WERI-Rb-1 (cell line): ENCODE data around the gene RNF151.
"Not testable (repeated sequence)": the region's sequence is repeated elsewhere in the genome, so short reads cannot be mapped to it uniquely, and the experiment has no call there.

Experiments used
- DNase-seq: peaks from one replicate; pipeline ENCODE4 v3.0.0-alpha.2; 2020
- H3K27ac ChIP-seq: fragments of 250-450 bp; sonication (Bioruptor Pico); 2 replicates; pipeline ENCODE4 v1.5.1; 2020; ENCODE audit warnings: mild to moderate bottlenecking, moderate library complexity
- H3K27me3 ChIP-seq: fragments of 250-450 bp; sonication (Bioruptor Pico); 2 replicates; pipeline ENCODE4 v1.5.1; 2021; ENCODE audit warnings: mild to moderate bottlenecking, low read depth, moderate library complexity; ENCODE audit not compliant: insufficient read depth, severe bottlenecking
- H3K36me3 ChIP-seq: fragments of 250-450 bp; sonication (Bioruptor Pico); 2 replicates; pipeline ENCODE4 v1.5.1; 2020; ENCODE audit warnings: mild to moderate bottlenecking, moderate library complexity
- H3K4me3 ChIP-seq: 2 replicates; pipeline ENCODE4 v1.5.1; 2011; ENCODE audit warnings: low read depth, mild to moderate bottlenecking, control low read depth, low read length
- H3K9me3 ChIP-seq: fragments of 250-450 bp; sonication (Bioruptor Pico); 2 replicates; pipeline ENCODE4 v1.5.1; 2021; ENCODE audit warnings: mild to moderate bottlenecking, moderate library complexity; ENCODE audit not compliant: severe bottlenecking
- TF ChIP-seq, protein P1 (sequence below): IDR thresholded peaks from 2 replicates; pipeline ENCODE4 v1.5.1; 2011; ENCODE audit warnings: low read depth, mild to moderate bottlenecking, control low read depth, inconsistent platforms, low read length

The RNF151 gene, protein sequence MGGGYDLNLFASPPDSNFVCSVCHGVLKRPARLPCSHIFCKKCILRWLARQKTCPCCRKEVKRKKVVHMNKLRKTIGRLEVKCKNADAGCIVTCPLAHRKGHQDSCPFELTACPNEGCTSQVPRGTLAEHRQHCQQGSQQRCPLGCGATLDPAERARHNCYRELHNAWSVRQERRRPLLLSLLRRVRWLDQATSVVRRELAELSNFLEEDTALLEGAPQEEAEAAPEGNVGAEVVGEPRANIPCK

DNA sequence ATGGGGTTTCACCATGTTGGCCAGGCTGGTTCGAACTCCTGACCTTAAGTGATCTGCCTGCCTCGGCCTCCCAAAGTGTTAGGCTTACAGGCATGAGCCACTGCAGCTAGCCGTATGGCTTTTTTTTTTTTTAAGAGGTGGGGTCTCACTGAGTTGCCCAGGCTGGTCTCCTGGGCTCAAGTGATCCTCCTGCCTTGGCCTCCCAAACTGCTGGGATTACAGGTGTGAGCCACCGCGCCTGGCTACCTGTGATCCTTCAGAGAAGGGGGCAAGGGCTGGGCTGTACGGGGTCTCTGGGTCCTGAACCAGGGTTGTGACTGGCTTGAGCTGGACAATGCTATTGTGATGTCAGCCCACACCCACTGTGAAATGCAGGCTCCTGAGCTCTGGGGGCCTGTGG, at the start of gene RNF151:
Gene RNF151 (plus strand): TSS at position 397 of the 400 bp plus-strand sequence. CDS start 26 bp downstream, outside the sequence.
- TF ChIP-seq, protein P1, sequence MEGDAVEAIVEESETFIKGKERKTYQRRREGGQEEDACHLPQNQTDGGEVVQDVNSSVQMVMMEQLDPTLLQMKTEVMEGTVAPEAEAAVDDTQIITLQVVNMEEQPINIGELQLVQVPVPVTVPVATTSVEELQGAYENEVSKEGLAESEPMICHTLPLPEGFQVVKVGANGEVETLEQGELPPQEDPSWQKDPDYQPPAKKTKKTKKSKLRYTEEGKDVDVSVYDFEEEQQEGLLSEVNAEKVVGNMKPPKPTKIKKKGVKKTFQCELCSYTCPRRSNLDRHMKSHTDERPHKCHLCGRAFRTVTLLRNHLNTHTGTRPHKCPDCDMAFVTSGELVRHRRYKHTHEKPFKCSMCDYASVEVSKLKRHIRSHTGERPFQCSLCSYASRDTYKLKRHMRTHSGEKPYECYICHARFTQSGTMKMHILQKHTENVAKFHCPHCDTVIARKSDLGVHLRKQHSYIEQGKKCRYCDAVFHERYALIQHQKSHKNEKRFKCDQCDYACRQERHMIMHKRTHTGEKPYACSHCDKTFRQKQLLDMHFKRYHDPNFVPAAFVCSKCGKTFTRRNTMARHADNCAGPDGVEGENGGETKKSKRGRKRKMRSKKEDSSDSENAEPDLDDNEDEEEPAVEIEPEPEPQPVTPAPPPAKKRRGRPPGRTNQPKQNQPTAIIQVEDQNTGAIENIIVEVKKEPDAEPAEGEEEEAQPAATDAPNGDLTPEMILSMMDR = no peak
- peak within 1 kb of the TSS; percentile 92; the same call in 1 of the 2 replicates for H3K27ac ChIP-seq

DNA sequence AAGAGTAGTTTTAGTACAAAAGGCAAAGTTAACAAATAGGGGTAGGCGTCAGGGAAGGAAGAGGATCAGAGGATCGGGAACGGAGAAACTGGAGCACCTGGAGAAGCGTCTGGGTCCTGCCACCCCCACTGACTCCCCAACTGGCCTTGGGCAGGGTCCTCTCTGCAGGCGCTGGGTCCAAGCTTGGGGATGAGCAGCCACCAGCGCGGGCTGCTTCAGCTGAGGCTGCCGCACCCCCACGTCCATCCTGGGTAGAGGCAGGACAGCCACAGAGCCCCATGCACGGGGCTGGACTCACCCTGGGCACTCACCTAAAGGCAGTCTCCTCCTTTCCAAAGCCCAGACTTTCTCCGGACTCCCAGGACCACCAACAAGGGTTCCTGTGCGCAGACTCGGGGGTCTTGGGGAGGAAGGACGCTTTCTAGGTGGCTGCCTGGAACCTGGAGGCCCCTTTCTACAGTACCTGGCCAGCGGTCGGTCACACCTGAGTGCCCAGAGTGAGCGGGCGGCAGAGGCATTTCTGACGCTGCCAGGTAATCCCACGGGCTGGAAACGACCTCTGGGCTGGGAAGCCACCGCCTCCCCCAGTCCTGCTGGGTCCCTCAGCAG, 49.5 kb upstream of the RNF151 start:
- TF ChIP-seq, protein P1 = no peak
- H3K27ac ChIP-seq = no peak overlapping the region
- H3K9me3 ChIP-seq = no peaks in the 10 kb centered on the region
- no peaks in the 10 kb centered on the region for H3K36me3 ChIP-seq
- no peak overlapping the region; the same call in 1 of the 2 replicates for H3K4me3 ChIP-seq
- DNase-seq = no peak
- peaks cover 40% of the 10 kb centered on the region for H3K27me3 ChIP-seq

More for the DNA sequence above, at the start of gene RNF151:
- H3K27me3 ChIP-seq = no peaks in the 10 kb centered on the region
- H3K4me3 ChIP-seq = peak within 1 kb of the TSS; percentile 82
- no peak for DNase-seq
- peaks cover 34% of the 10 kb centered on the region for H3K36me3 ChIP-seq
- H3K9me3 ChIP-seq = no peaks in the 10 kb centered on the region

DNA sequence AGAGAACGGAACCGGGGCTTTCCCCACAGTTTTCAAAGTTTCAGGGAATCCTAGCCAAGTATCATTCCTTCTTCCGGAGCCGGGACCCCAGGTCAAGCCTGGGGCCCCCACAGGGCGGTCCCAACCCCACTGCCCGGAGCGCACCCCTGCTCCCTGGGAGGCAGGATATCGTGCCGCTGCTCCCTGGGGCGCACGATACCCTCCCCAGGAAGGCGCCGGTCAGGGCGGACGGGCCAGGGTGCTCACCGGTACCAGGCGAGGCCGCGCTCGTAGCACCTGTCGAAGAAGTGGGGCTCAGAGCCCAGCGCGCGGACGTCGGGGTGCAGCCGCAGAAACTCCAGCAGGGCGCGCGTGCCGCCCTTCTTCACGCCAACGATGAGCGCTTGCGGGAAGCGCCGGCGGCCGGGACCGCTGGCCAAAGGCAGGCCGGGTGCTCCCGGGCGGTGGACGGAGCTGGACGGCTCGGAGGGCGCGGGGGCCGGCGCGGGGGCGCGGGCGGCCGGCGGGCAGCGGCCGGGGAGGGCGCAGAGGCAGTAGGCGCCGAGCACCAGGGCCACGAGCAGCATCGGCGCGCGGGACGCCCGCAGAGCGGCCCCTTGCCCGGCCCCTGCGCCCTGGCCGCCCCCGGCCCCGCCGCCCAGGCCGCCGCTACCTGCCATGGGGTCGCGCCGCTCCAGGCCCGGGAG, 48.8 kb upstream of the RNF151 start:
- Histone ChIP-seq H3K4me3 (peak overlapping the region; percentile 19), H3K27ac (no peak overlapping the region), H3K36me3 (no peaks in the 10 kb centered on the region), H3K27me3 (peaks cover 40% of the 10 kb centered on the region), H3K9me3 (no peaks in the 10 kb centered on the region)
- DNase-seq = no peak
- TF ChIP-seq, protein P1 = no peak

DNA sequence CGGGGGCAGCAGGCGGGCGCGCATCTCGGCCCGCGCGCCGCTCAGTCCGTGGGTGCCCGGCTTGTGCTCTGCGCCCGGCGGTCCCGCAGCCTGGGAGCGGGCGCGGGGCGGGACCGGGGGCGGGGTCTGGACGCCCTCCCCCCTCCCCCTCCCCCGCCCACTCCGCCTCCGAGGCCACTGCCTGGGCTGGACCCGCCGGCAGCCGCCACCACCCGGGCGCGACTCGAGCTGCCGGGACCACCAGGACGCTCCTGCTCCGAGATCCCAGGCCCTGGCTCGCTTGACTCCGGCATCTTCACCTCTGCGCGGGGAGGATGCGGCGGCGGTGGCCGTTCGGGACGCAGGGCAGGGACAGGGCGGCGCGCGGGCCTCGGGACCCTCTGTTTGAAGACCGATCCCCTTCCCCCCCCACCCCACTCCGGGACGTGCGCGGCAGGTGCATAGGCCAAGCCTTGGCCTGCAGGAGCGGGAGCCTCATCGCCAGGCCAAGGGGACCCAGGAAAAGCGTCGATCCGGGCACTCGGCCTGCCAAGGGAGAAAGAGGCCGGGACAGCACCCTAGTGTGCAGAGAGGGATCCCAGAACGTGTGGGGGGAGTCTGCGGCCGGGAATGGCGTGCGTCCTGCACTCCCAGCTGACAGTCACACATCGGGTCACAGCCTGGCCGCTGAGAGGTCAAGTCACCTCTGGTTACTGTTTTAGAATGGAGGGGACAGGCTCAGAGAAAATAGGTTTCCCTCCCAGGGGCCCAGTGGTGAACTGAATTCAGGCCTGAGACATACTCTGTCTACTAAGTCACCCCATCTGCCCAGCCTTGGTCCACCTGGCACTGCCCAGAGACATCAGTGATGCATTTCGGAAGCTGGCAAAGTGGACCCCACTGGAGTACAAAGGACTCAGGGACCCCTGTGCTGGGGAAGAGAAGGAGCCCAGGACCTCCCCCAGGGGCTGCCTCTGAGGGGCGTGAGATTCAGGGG, 48.0 kb upstream of the RNF151 start, which contains the start of gene HS3ST6:
Gene HS3ST6 (minus strand): TSS at position 65 of the 976 bp plus-strand sequence. CDS start 92 bp downstream, outside the sequence.
- H3K27me3 ChIP-seq = peaks cover 40% of the 10 kb centered on the region
- no peaks in the 10 kb centered on the region for H3K9me3 ChIP-seq
- no peaks in the 10 kb centered on the region for H3K36me3 ChIP-seq
- H3K4me3 ChIP-seq = peak within 1 kb of the TSS; percentile 23
- TF ChIP-seq, protein P1 = no peak
- H3K27ac ChIP-seq = no peak within 1 kb of the TSS
- no peak for DNase-seq

DNA sequence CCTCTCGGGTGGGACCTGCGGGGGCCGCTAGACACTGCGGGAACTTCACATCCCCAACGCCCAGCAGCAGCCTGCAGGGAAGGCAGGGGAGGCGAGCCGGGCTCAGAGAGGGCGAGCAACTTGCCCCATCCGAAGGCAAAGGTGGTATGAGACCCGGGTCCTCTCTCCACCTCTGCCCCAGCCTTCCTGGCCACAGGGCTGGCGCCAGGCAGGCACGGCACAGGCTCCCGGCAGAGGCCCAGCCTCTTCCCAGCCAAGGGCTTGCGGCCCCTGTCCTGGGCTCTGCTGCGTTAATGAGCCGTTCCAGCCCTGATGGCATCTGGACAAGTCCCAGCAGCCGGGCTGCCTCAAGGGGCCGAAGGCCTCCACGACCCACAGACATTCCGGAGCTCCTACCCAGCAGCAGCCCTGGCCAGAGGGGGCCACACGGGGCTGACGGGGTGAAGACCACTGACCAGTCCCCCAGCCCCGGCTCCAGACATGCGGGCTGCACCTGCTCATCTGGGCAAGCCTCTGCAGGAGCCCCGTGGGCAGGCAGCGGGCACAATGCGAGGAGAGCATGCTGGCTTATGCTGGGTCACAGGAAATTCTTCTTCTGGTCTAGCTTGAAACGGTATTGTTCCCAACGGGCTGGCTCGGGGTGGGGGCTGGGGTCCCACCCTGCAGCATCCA, 47.2 kb upstream of the RNF151 start:
- no peak overlapping the region for H3K4me3 ChIP-seq
- peaks cover 40% of the 10 kb centered on the region for H3K27me3 ChIP-seq
- H3K36me3 ChIP-seq = no peaks in the 10 kb centered on the region
- no peaks in the 10 kb centered on the region for H3K9me3 ChIP-seq
- TF ChIP-seq, protein P1 = no peak
- DNase-seq = no peak
- H3K27ac ChIP-seq = no peak overlapping the region

DNA sequence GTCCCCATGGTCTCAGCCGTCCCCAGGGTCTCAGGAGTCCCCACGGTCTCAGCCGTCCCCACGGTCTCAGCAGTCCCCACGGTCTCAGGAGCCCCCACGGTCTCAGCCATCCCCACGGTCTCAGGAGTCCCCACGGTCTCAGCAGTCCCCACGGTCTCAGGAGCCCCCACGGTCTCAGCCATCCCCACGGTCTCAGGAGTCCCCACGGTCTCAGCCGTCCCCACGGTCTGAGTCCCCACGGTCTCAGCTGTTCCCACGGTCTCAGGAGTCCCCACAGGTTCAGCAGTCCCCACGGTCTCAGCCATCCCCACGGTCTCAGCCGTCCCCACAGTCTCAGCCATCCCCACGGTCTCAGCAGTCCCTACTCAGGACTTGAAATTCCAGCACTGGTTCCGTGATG, 46.5 kb upstream of the RNF151 start:
- peaks cover 40% of the 10 kb centered on the region for H3K27me3 ChIP-seq
- not testable (repeated sequence) for H3K4me3 ChIP-seq, H3K9me3 ChIP-seq, DNase-seq, H3K27ac ChIP-seq, H3K36me3 ChIP-seq
